ENCODE data around the gene IL1RAPL1. TPM values are rescaled to one million over a fixed set of nuclear protein-coding genes. Genes with fewer than 3 reads are reported as not detected.

IL1RAPL1 gene
- total RNA-seq, 1 experiment from 2014 or later = not detected

DNA sequence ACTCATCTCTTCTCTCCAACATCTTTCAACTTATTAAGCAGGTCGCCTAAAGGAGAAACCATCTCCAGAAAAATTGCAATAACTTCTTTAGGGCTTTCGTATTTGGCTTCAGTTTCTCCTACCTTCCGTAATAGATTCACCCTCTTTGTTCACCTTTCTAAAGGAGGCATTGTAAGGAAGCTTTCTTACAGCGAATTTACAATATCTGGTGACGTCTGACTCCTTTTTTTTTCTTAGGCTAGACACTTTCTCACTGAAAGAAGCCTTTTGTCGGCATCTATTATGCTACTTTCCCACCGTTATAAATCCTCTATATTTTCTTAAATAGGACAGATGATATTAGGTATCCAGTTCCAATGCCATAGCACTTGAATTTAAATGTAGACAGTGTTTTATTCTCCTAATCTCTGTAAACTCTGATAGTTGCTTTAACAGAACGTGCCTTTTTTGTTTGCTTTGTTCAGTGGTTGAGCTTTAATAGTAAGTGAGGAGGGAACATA lies 302.4 kb downstream of the IL1RAPL1 start:
- no peak overlapping the region for H3K27ac Mint-ChIP-seq (ENCODE audit: unreplicated experiment)
- TF ChIP-seq, protein P1, sequence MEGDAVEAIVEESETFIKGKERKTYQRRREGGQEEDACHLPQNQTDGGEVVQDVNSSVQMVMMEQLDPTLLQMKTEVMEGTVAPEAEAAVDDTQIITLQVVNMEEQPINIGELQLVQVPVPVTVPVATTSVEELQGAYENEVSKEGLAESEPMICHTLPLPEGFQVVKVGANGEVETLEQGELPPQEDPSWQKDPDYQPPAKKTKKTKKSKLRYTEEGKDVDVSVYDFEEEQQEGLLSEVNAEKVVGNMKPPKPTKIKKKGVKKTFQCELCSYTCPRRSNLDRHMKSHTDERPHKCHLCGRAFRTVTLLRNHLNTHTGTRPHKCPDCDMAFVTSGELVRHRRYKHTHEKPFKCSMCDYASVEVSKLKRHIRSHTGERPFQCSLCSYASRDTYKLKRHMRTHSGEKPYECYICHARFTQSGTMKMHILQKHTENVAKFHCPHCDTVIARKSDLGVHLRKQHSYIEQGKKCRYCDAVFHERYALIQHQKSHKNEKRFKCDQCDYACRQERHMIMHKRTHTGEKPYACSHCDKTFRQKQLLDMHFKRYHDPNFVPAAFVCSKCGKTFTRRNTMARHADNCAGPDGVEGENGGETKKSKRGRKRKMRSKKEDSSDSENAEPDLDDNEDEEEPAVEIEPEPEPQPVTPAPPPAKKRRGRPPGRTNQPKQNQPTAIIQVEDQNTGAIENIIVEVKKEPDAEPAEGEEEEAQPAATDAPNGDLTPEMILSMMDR (IDR thresholded peaks at IDR 0.05; ENCODE audit: unreplicated experiment) = no peak
- no peaks in the 10 kb centered on the region for H3K36me3 Mint-ChIP-seq (ENCODE audit: insufficient read depth, unreplicated experiment)
- no peak for DNase-seq
- H3K9me3 Mint-ChIP-seq (ENCODE audit: low read depth, unreplicated experiment) = no peaks in the 10 kb centered on the region
- intact Hi-C loops (cut with micrococcal nuclease; ENCODE audit: unreplicated experiment) = no loop called here
- CTCF ChIA-PET = no interaction called here
- H3K4me3 Mint-ChIP-seq (ENCODE audit: low read depth, unreplicated experiment) = no peak overlapping the region
- H3K4me1 Mint-ChIP-seq (ENCODE audit: low read depth, unreplicated experiment) = no peaks in the 10 kb centered on the region
- no TSS peak for BruUV-seq (replicated peaks)
- H3K27me3 Mint-ChIP-seq (ENCODE audit: unreplicated experiment) = no peaks in the 10 kb centered on the region

DNA sequence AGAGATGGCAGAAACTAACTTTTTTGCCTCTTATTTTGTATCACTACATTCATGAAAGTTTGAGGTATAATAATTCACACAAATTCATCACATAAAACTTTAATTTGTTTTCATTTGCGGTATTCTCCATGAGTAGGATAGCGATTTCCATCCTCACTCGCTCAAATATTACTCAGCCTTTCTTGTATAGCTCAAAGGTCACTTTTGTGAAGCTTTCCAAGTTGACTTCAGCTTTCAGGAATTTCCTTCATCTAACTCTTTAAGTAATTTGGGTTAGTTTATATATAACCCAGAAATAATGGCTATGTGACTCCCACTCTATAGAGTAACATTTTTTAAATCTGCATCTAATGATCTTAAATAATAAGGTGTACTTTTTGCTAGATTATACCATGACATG lies 314.4 kb downstream of the IL1RAPL1 start:
- no peak overlapping the region for H3K4me3 Mint-ChIP-seq (ENCODE audit: low read depth, unreplicated experiment)
- CTCF ChIA-PET = no interaction called here
- DNase-seq = no peak
- H3K9me3 Mint-ChIP-seq (ENCODE audit: low read depth, unreplicated experiment) = peaks cover 3% of the 10 kb centered on the region
- TF ChIP-seq, protein P1 (IDR thresholded peaks at IDR 0.05; ENCODE audit: unreplicated experiment) = no peak
- H3K4me1 Mint-ChIP-seq (ENCODE audit: low read depth, unreplicated experiment) = peaks cover 14% of the 10 kb centered on the region
- no peaks in the 10 kb centered on the region for H3K27me3 Mint-ChIP-seq (ENCODE audit: unreplicated experiment)
- BruUV-seq (replicated peaks) = no TSS peak
- no peaks in the 10 kb centered on the region for H3K36me3 Mint-ChIP-seq (ENCODE audit: insufficient read depth, unreplicated experiment)
- intact Hi-C loops (cut with micrococcal nuclease; ENCODE audit: unreplicated experiment) = no loop called here
- no peak overlapping the region for H3K27ac Mint-ChIP-seq (ENCODE audit: unreplicated experiment)

DNA sequence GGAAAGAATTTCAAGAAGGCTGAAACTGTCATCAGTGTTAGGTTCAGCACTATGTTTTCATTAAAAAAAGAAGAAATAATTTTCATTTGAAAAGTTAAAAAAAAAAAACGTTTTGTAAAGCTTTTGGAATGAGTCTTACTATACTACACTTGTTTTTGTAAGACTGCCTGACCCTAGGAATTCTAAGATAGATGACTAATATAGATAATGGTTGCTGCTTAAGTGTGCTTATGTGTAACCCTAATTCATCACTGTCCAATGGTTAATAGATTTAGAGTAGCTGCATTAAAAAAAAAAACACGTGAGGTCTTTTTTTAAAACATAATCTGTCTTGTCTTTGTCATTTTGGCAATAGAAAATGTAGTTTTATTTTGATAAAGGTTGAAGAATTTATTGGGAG lies 323.2 kb downstream of the IL1RAPL1 start:
- BruUV-seq (replicated peaks) = no TSS peak
- CTCF ChIA-PET = no interaction called here
- no peak for DNase-seq
- H3K27me3 Mint-ChIP-seq (ENCODE audit: unreplicated experiment) = no peaks in the 10 kb centered on the region
- H3K27ac Mint-ChIP-seq (ENCODE audit: unreplicated experiment) = no peak overlapping the region
- no peak overlapping the region for H3K4me3 Mint-ChIP-seq (ENCODE audit: low read depth, unreplicated experiment)
- peaks cover 4% of the 10 kb centered on the region for H3K9me3 Mint-ChIP-seq (ENCODE audit: low read depth, unreplicated experiment)
- intact Hi-C loops (cut with micrococcal nuclease; ENCODE audit: unreplicated experiment) = no loop called here
- TF ChIP-seq, protein P1 (IDR thresholded peaks at IDR 0.05; ENCODE audit: unreplicated experiment) = no peak
- no peaks in the 10 kb centered on the region for H3K4me1 Mint-ChIP-seq (ENCODE audit: low read depth, unreplicated experiment)
- H3K36me3 Mint-ChIP-seq (ENCODE audit: insufficient read depth, unreplicated experiment) = no peaks in the 10 kb centered on the region

DNA sequence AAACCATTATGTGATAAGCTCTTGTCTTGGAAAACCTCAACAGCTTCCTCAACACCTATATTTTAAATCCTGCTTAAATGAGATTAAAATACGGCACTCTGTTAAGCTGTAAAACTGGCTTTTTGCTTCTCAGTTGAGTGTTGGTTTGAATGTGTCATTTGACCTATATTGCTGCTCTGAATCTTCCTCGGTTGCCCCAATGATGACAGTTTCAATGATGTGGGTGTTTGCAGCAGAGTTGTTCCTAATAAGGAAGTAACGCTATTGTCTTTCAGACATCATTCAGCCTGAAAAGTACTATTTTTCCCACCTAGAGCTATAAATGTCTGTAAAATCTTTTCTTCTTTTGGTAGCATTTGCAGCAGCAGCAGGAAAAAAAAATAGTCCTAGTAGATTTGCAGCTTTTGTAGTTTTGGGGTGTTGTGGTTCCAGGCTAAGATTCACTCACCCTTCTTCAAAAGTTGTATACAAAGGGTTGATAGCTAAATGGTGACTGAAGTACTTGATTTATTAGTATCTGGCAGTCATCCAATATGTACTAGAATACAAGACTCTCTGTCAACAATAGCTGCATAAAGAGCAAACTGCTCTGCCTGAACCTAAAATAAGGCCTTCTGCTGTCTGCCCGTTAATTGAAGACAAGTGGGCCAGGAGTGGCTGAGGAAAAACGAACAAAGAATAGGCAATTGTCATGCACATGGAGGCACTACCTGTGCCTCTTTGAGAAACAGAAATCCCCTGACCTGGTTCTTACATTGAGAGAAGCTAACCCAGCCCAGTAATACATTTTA lies 333.1 kb downstream of the IL1RAPL1 start:
- TF ChIP-seq, protein P1 (IDR thresholded peaks at IDR 0.05; ENCODE audit: unreplicated experiment) = no peak
- BruUV-seq (replicated peaks) = no TSS peak
- Mint-ChIP-seq H3K9me3 (ENCODE audit: low read depth, unreplicated experiment) (no peaks in the 10 kb centered on the region), H3K36me3 (ENCODE audit: insufficient read depth, unreplicated experiment) (no peaks in the 10 kb centered on the region), H3K4me1 (ENCODE audit: low read depth, unreplicated experiment) (no peaks in the 10 kb centered on the region), H3K4me3 (ENCODE audit: low read depth, unreplicated experiment) (no peak overlapping the region), H3K27ac (ENCODE audit: unreplicated experiment) (no peak overlapping the region), H3K27me3 (ENCODE audit: unreplicated experiment) (no peaks in the 10 kb centered on the region)
- intact Hi-C loops (cut with micrococcal nuclease; ENCODE audit: unreplicated experiment) = no loop called here
- no peak for DNase-seq
- CTCF ChIA-PET = no interaction called here
